Activated T-cell treated with anti-CD3 and anti-CD28 coated beads for 4 hours (primary cell): Measurements from ENCODE around the gene IGFBP4.
"Not testable (repeated sequence)": the region's sequence is repeated elsewhere in the genome, so short reads cannot be mapped to it uniquely, and the experiment has no call there.

Experiments used
- DNase-seq: peaks from one replicate; pipeline ENCODE4 v3.0.0-alpha.2; 2020

IGFBP4 gene

GRCh38 chr17:40443196-40443987 lies at the start of gene IGFBP4:
Gene IGFBP4, plus strand, starts transcription at chr17:40443450. Its CDS starts 286 bp downstream, at chr17:40443736.
- peak; percentile 44 for DNase-seq

- no peak for DNase-seq
Observed at GRCh38 chr17:40399185-40399584, 44.1 kb upstream of the IGFBP4 start.

- no peak for DNase-seq
Observed at GRCh38 chr17:40402668-40403067, 40.6 kb upstream of the IGFBP4 start.

GRCh38 chr17:40404003-40404402 lies 39.2 kb upstream of the IGFBP4 start:
- DNase-seq = no peak

- DNase-seq = no peak
Observed at GRCh38 chr17:40407460-40407859, 35.8 kb upstream of the IGFBP4 start.

- DNase-seq = not testable (repeated sequence)
Observed at GRCh38 chr17:40409540-40409939, 33.7 kb upstream of the IGFBP4 start.

GRCh38 chr17:40410082-40410481 lies 33.2 kb upstream of the IGFBP4 start:
- DNase-seq = no peak

GRCh38 chr17:40411821-40412220 lies 31.4 kb upstream of the IGFBP4 start:
- DNase-seq = no peak

GRCh38 chr17:40412880-40413279 lies 30.4 kb upstream of the IGFBP4 start:
- no peak for DNase-seq

GRCh38 chr17:40414312-40414711 lies 28.9 kb upstream of the IGFBP4 start:
- not testable (repeated sequence) for DNase-seq

GRCh38 chr17:40415390-40415789 lies 27.9 kb upstream of the IGFBP4 start:
- no peak for DNase-seq

- DNase-seq = no peak
Observed at GRCh38 chr17:40416671-40417070, 26.6 kb upstream of the IGFBP4 start.

- DNase-seq = no peak
Observed at GRCh38 chr17:40417258-40417608, 26.0 kb upstream of the IGFBP4 start.

GRCh38 chr17:40417609-40418427 lies 25.4 kb upstream of the IGFBP4 start, which contains the start of gene TOP2A:
Gene TOP2A, minus strand, starts transcription at chr17:40417896. Its CDS starts 105 bp downstream, at chr17:40417791.
- DNase-seq = peak; percentile 98

- no peak for DNase-seq
Observed at GRCh38 chr17:40418428-40418706, 24.9 kb upstream of the IGFBP4 start.

GRCh38 chr17:40419559-40420331 lies 23.5 kb upstream of the IGFBP4 start:
- DNase-seq = no peak

- no peak for DNase-seq
Observed at GRCh38 chr17:40422990-40423633, 20.1 kb upstream of the IGFBP4 start.

GRCh38 chr17:40425741-40426140 lies 17.5 kb upstream of the IGFBP4 start:
- no peak for DNase-seq

- no peak for DNase-seq
Observed at GRCh38 chr17:40427002-40427491, 16.2 kb upstream of the IGFBP4 start.

GRCh38 chr17:40430272-40431230 lies 12.7 kb upstream of the IGFBP4 start:
- DNase-seq = no peak

- no peak for DNase-seq
Observed at GRCh38 chr17:40431231-40431602, 12.0 kb upstream of the IGFBP4 start.
